Breast epithelium (tissue), 4 donors: ENCODE data around the gene POU2F3. TPM values are rescaled to one million over a fixed set of nuclear protein-coding genes. Genes with fewer than 3 reads are reported as not detected.

ENCODE experiments used
- DNase-seq, 2 donors: peaks; one replicate each; pipeline ENCODE4 v3.0.0-alpha.2; 2019; ENCODE audit warnings: low spot score in 2 of 2
- H3K27ac ChIP-seq, 2 donors: fragments of 200-600 bp; sonication (generic) in 1 of 2; one replicate each; pipeline ENCODE4 v1.5.1; 2016 to 2019; ENCODE audit warnings: mild to moderate bottlenecking in 1 of 2
- H3K27me3 ChIP-seq, 2 donors: fragments of 200-600 bp; sonication (generic) in 1 of 2; one replicate each; pipeline versions ENCODE4 v1.5.1 to v1.6.0; 2017 to 2019; ENCODE audit warnings: control low read depth in 1 of 2, mild to moderate bottlenecking in 1 of 2
- H3K36me3 ChIP-seq: fragments of 200-600 bp; one replicate; pipeline ENCODE4 v1.5.1; 2019
- H3K4me1 ChIP-seq, 2 donors: fragments of 200-600 bp; sonication (generic); one replicate each; pipeline ENCODE4 v1.5.1; 2016 to 2019; ENCODE audit warnings: control low read depth in 1 of 2
- H3K4me3 ChIP-seq, 3 donors: fragments of 200-600 bp; sonication (generic); 1 replicate in 2 of 3; 2 replicates in 1 of 3; pipeline ENCODE4 v1.5.1; 2016 to 2019; ENCODE audit warnings: mild to moderate bottlenecking in 3 of 3, moderate library complexity in 2 of 3
- H3K9me3 ChIP-seq, 2 donors: fragments of 200-600 bp; sonication (generic) in 1 of 2; one replicate each; pipeline ENCODE4 v1.5.1; 2016 to 2019; ENCODE audit warnings: control low read depth in 1 of 2
- POLR2A ChIP-seq: fragments of 450-650 bp; IDR thresholded peaks from one replicate; pipeline ENCODE4 v1.6.1; 2016; ENCODE audit warnings: antibody characterized with exemption, mild to moderate bottlenecking, moderate library complexity
- POLR2AphosphoS5 ChIP-seq, 3 donors: sonication (generic); formaldehyde crosslinking; IDR thresholded peaks; one replicate each; pipeline ENCODE4 v1.6.1; 2017; ENCODE audit warnings: antibody characterized with exemption in 3 of 3
- intact Hi-C: fragments of 100-400 bp; cut with DNase I; formaldehyde crosslinking; loops from one replicate; pipeline ENCODE4 v1.15.1; 2023; ENCODE audit warnings: low total_unique reads
- total RNA-seq, 3 donors: library from RNA; depleted of rRNA; stranded (reverse); fragments of >200 nt; gene quantifications; one replicate each; pipeline ENCODE4 v1.1.0, GENCODE V29; 2016
- TF ChIP-seq, protein P1 (sequence below), 3 donors: fragments of 450-650 bp; IDR thresholded peaks; one replicate each; pipeline ENCODE4 v1.5.1; 2016 to 2017; ENCODE audit warnings: antibody characterized with exemption in 3 of 3, mild to moderate bottlenecking in 3 of 3, moderate library complexity in 3 of 3

POU2F3 gene
- total RNA-seq, 3 donors from 2014 or later: 3.9 to 7.0 TPM; not detected in 1

DNA sequence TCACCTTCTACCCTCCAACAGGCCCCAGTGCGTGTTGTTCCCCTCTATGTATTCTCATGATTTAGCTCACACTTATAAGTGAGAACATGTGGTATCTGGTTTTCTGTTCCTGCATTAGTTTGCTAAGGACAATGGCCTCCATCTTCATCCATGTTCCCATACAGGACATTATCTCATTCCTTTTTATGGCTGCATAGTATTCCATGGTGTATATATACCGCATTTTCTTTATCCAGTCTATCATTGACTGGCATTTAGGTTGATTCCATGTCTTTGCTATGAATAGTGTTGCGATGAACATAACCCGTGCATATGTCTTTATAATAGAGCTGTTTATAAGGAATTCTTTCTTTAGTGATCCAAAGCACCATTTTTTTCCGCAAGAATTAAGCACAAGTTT, 56.6 kb downstream of the POU2F3 start:
- H3K4me1 ChIP-seq: peaks cover 0 to 6% of the 10 kb centered on the region in 2 donors
- H3K9me3 ChIP-seq: no peaks in the 10 kb centered on the region
- H3K4me3 ChIP-seq: no peak overlapping the region
- no peaks in the 10 kb centered on the region for H3K27me3 ChIP-seq
- intact Hi-C loops: loop anchor here (2.0 kb wide), 1 partner anchor 56 kb away; the partner anchor contains the start of gene POU2F3
- no peak for DNase-seq
- TF ChIP-seq, protein P1, sequence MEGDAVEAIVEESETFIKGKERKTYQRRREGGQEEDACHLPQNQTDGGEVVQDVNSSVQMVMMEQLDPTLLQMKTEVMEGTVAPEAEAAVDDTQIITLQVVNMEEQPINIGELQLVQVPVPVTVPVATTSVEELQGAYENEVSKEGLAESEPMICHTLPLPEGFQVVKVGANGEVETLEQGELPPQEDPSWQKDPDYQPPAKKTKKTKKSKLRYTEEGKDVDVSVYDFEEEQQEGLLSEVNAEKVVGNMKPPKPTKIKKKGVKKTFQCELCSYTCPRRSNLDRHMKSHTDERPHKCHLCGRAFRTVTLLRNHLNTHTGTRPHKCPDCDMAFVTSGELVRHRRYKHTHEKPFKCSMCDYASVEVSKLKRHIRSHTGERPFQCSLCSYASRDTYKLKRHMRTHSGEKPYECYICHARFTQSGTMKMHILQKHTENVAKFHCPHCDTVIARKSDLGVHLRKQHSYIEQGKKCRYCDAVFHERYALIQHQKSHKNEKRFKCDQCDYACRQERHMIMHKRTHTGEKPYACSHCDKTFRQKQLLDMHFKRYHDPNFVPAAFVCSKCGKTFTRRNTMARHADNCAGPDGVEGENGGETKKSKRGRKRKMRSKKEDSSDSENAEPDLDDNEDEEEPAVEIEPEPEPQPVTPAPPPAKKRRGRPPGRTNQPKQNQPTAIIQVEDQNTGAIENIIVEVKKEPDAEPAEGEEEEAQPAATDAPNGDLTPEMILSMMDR (IDR thresholded peaks at IDR 0.05): no peak
- TF ChIP-seq POLR2AphosphoS5 (IDR thresholded peaks at IDR 0.05) (no peak), POLR2A (no peak)
- no peaks in the 10 kb centered on the region for H3K36me3 ChIP-seq
- no peak overlapping the region for H3K27ac ChIP-seq

DNA sequence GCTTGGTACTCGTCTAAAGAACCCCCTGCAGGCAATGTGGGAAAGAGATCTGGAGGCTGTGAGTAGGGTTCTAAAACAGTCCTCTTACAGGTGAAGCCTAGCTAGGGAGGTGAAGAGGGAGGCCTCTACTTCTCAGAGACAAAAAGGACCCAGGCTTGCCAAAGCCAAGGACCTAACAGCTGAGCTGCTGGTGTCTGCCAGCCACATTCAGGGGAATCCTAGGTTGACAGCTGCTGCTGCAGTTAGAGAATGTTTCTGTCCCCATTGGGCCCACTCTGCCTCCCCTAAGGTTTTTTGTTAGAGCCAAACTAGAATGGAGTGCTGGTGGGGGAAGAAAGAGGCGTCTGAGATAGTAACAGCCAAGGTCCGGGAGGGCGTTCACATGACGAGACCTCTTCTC, 58.5 kb downstream of the POU2F3 start:
- intact Hi-C loops: no loop called here
- Histone ChIP-seq H3K4me3 (no peak overlapping the region), H3K27me3 (no peaks in the 10 kb centered on the region), H3K36me3 (no peaks in the 10 kb centered on the region), H3K9me3 (no peaks in the 10 kb centered on the region), H3K27ac (no peak overlapping the region), H3K4me1 (peaks cover 0 to 17% of the 10 kb centered on the region in 2 donors)
- TF ChIP-seq POLR2AphosphoS5 (IDR thresholded peaks at IDR 0.05): no peak
- TF ChIP-seq, protein P1 (IDR thresholded peaks at IDR 0.05): no peak
- no peak for TF ChIP-seq POLR2A
- DNase-seq: no peak

DNA sequence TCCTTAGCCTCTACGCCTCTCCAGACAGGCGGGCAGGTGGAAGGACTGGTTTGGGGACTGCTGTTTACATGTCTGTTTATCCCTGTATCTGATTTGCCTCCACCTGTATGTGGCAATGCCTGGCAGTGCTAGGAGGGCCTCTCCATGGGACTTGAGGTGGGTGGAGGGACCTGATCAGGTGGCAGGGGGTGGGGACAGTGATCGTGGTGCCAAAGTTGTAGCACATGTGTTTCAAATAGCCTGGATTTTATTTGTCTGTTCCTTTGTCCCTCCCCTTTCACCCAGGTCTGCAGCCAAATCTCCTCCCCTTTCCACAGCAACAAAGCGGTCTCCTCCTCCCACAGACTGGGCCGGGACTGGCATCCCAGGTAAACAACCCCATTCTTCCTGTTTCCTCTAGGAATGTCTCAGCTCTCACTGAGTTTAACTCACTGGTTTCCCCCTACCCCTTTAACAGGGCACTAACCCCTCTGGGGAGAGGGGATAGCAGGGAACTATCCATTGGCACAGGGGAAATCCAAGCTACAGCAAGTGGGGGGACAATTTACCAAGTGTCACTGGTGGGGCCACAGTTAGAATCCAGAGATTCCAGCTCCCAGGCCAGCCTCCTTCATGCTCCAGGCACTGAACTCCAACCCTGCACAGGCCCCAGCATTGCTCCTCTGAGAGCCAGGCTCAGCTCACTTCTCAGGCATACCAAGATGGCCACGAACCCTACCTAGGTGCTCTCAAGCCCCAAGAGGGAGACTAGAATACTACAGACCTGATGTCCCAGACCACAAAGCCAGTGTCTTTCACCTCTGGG, 62.3 kb downstream of the POU2F3 start:
- H3K27ac ChIP-seq: peak overlapping the region; percentile 70 to 93

DNA sequence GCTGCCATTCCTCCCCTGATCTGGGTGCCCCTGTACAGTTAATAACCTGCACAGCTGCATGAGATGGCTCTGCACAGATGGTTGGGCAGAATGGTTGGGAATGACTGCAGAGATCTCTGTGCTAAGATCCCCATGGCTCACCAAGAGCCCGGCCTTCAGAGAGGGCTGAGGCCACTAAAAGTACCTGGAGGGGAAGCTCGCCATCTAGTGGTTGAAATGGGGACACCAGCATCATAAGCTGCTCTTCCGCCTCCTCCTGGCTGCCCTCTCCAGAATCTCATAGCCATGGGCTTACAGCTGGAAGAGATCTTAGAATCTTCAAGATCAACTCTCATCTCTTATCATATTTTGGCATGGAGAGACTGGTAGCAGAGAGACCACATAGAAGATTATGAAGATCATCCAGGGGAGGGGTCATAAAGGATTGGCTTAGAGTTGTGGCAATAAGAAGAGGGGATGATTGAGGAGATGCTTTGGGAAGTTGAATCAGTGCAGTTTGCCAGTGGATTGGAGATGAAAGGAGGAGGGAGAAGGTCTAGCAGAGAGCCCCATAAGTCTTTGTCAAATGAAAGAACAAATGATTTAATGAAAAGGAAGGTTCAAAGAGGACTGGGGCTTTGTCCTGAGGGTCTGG, 63.2 kb downstream of the POU2F3 start:
- H3K27me3 ChIP-seq: no peaks in the 10 kb centered on the region
- no peak for DNase-seq
- no peak overlapping the region for H3K4me3 ChIP-seq
- peak overlapping the region; percentile 70 to 93 for H3K27ac ChIP-seq
- peaks cover 0 to 17% of the 10 kb centered on the region in 2 donors for H3K4me1 ChIP-seq
- H3K36me3 ChIP-seq: no peaks in the 10 kb centered on the region
- TF ChIP-seq, protein P1 (IDR thresholded peaks at IDR 0.05): peak; percentile 44 to 79 (median 64)
- TF ChIP-seq POLR2AphosphoS5 (IDR thresholded peaks at IDR 0.05) (no peak), POLR2A (no peak)
- no peaks in the 10 kb centered on the region for H3K9me3 ChIP-seq
- intact Hi-C loops: no loop called here

More for the DNA sequence above, 62.3 kb downstream of the POU2F3 start:
- Histone ChIP-seq H3K4me1 (peaks cover 0 to 17% of the 10 kb centered on the region in 2 donors), H3K36me3 (no peaks in the 10 kb centered on the region), H3K4me3 (no peak overlapping the region), H3K9me3 (no peaks in the 10 kb centered on the region), H3K27me3 (no peaks in the 10 kb centered on the region)
- peak; percentile 90 to 92 for DNase-seq
- intact Hi-C loops: no loop called here
- TF ChIP-seq, protein P1 (IDR thresholded peaks at IDR 0.05): no peak
- TF ChIP-seq POLR2AphosphoS5 (IDR thresholded peaks at IDR 0.05): peak in 1 of 3 donors; percentile 57
- no peak for TF ChIP-seq POLR2A

DNA sequence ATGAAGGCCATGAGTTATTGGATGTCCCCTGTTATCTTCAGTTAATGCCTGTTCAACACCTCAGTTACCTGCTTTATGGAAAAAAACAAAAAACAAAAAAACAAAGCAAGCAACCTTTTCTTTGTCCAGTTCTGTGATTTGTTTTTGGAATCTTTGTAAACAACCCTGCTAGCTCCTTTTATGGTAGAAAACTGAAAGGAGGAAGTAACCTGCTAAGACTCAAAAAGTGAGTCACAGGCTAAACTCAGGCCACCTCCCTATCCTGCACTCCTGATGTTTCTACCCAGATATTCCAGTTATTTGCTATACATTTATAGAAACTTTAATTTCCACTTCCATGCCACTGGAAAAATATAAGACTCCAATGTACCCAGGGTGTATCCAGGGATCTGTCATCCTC, 64.6 kb downstream of the POU2F3 start:
- Histone ChIP-seq H3K4me3 (no peak overlapping the region), H3K36me3 (no peaks in the 10 kb centered on the region), H3K27ac (peak overlapping the region; percentile 70 to 93), H3K4me1 (peaks cover 0 to 17% of the 10 kb centered on the region in 2 donors), H3K27me3 (no peaks in the 10 kb centered on the region), H3K9me3 (no peaks in the 10 kb centered on the region)
- TF ChIP-seq POLR2A: no peak
- TF ChIP-seq, protein P1 (IDR thresholded peaks at IDR 0.05): no peak
- no peak for TF ChIP-seq POLR2AphosphoS5 (IDR thresholded peaks at IDR 0.05)
- DNase-seq: no peak
- intact Hi-C loops: no loop called here
